Measurements from ENCODE around the gene DOCK9. TPM values are rescaled to one million over a fixed set of nuclear protein-coding genes. Genes with fewer than 3 reads are reported as not detected.
A peak's percentile ranks its signal among the peaks of the same experiment; 100 is the strongest.

Gene DOCK9
- total RNA-seq, 1 donor from 2014 or later, result 45.9 TPM

DNA sequence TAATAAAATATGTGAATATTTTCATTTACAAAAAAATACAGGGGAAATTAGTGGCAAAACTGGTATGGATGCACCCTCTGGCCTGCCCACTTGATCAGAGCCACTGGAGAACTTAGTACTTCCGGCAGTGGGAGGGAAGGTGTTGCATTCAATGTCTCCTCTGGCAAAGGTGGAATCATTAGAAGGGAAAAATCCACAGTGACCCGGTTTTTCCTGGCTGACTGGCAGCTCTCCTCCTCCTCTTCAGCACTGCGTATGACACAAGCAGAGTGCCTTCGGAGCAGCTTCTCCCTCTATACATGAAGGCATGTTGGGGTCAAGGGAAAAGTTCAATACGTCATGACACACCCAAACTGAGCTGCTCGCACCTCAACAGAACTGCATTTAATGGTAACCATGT, 123.4 kb downstream of the DOCK9 start:
- H3K4me1 Mint-ChIP-seq (ENCODE audit: low read depth), result peaks cover 8% of the 10 kb centered on the region
- no peak overlapping the region for H3K4me3 Mint-ChIP-seq (ENCODE audit: unreplicated experiment)
- no peak overlapping the region for H3K27ac Mint-ChIP-seq (ENCODE audit: unreplicated experiment)
- H3K36me3 Mint-ChIP-seq (ENCODE audit: low read depth), result peaks cover 23% of the 10 kb centered on the region
- no peaks in the 10 kb centered on the region for H3K9me3 Mint-ChIP-seq (ENCODE audit: low read depth)
- TF ChIP-seq CTCF (IDR thresholded peaks at IDR 0.05), result no peak
- no peak for DNase-seq (ENCODE audit: low spot score)
- H3K27me3 Mint-ChIP-seq (ENCODE audit: low read depth), result no peaks in the 10 kb centered on the region

GRCh38 chr13:98853771-98854221, 124.1 kb downstream of the DOCK9 start:
- peaks cover 8% of the 10 kb centered on the region for H3K4me1 Mint-ChIP-seq (ENCODE audit: low read depth)
- no peak for TF ChIP-seq CTCF (IDR thresholded peaks at IDR 0.05)
- H3K4me3 Mint-ChIP-seq (ENCODE audit: unreplicated experiment), result no peak overlapping the region
- H3K9me3 Mint-ChIP-seq (ENCODE audit: low read depth), result no peaks in the 10 kb centered on the region
- H3K36me3 Mint-ChIP-seq (ENCODE audit: low read depth), result peaks cover 19% of the 10 kb centered on the region
- H3K27ac Mint-ChIP-seq (ENCODE audit: unreplicated experiment), result peak overlapping the region; percentile 66
- DNase-seq (ENCODE audit: low spot score), result no peak
- H3K27me3 Mint-ChIP-seq (ENCODE audit: low read depth), result no peaks in the 10 kb centered on the region

DNA sequence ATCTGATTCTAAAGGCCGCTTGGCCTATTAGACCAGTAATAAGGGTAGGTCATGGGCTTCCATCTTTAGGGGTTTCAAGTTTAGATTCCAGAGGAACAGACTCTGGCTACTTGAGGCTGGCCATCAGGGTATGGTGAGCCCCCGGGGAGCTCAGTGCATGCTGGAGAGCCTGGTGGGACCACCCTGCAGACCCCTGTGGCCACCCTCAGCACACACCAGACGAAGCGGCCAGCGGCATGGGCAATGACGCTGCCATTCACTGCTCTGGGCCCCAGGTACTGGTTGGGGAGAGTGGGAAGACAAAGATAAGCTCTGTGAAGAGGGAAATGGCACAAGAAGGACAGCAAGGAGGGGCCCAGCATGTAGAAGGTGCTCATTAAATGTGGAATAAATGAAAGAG, 126.6 kb downstream of the DOCK9 start:
- H3K4me1 Mint-ChIP-seq (ENCODE audit: low read depth), result peaks cover 8% of the 10 kb centered on the region
- H3K36me3 Mint-ChIP-seq (ENCODE audit: low read depth), result peaks cover 27% of the 10 kb centered on the region
- H3K27me3 Mint-ChIP-seq (ENCODE audit: low read depth), result no peaks in the 10 kb centered on the region
- no peak overlapping the region for H3K27ac Mint-ChIP-seq (ENCODE audit: unreplicated experiment)
- H3K9me3 Mint-ChIP-seq (ENCODE audit: low read depth), result no peaks in the 10 kb centered on the region
- H3K4me3 Mint-ChIP-seq (ENCODE audit: unreplicated experiment), result no peak overlapping the region
- DNase-seq (ENCODE audit: low spot score), result no peak
- no peak for TF ChIP-seq CTCF (IDR thresholded peaks at IDR 0.05)

- peaks cover 22% of the 10 kb centered on the region for H3K36me3 Mint-ChIP-seq (ENCODE audit: low read depth)
- H3K9me3 Mint-ChIP-seq (ENCODE audit: low read depth), result no peaks in the 10 kb centered on the region
- H3K4me3 Mint-ChIP-seq (ENCODE audit: unreplicated experiment), result no peak overlapping the region
- TF ChIP-seq CTCF (IDR thresholded peaks at IDR 0.05), result no peak
- no peak overlapping the region for H3K27ac Mint-ChIP-seq (ENCODE audit: unreplicated experiment)
- H3K4me1 Mint-ChIP-seq (ENCODE audit: low read depth), result peaks cover 5% of the 10 kb centered on the region
- no peak for DNase-seq (ENCODE audit: low spot score)
- no peaks in the 10 kb centered on the region for H3K27me3 Mint-ChIP-seq (ENCODE audit: low read depth)
Measured at GRCh38 chr13:98848746-98849145, 129.1 kb downstream of the DOCK9 start.

GRCh38 chr13:98847780-98848179, 130.1 kb downstream of the DOCK9 start:
- DNase-seq (ENCODE audit: low spot score), result no peak
- TF ChIP-seq CTCF (IDR thresholded peaks at IDR 0.05), result no peak
- H3K27me3 Mint-ChIP-seq (ENCODE audit: low read depth), result no peaks in the 10 kb centered on the region
- no peak overlapping the region for H3K4me3 Mint-ChIP-seq (ENCODE audit: unreplicated experiment)
- peaks cover 22% of the 10 kb centered on the region for H3K36me3 Mint-ChIP-seq (ENCODE audit: low read depth)
- no peaks in the 10 kb centered on the region for H3K9me3 Mint-ChIP-seq (ENCODE audit: low read depth)
- no peak overlapping the region for H3K27ac Mint-ChIP-seq (ENCODE audit: unreplicated experiment)
- H3K4me1 Mint-ChIP-seq (ENCODE audit: low read depth), result peaks cover 4% of the 10 kb centered on the region
